HFFc6 (cell line): Measurements from ENCODE around the gene LSAMP. TPM values are rescaled to one million over a fixed set of nuclear protein-coding genes. Genes with fewer than 3 reads are reported as not detected.

Experiments used
- DNase-seq: peaks from one replicate; pipeline ENCODE4 v3.0.0-alpha.2; 2018
- H3K27ac Mint-ChIP-seq: 2 replicates; pipeline ENCODE4 v1.8.0; 2020; ENCODE audit warnings: mild to moderate bottlenecking, mixed read lengths
- H3K27me3 Mint-ChIP-seq: 2 replicates; pipeline ENCODE4 v1.8.0; 2021; ENCODE audit warnings: mild to moderate bottlenecking, moderate library complexity, mixed read lengths; ENCODE audit not compliant: insufficient read depth
- H3K36me3 Mint-ChIP-seq: 2 replicates; pipeline ENCODE4 v1.8.0; 2021; ENCODE audit warnings: low read depth, mixed read lengths
- H3K4me1 Mint-ChIP-seq: 2 replicates; pipeline ENCODE4 v1.8.0; 2020; ENCODE audit warnings: low read depth, mixed read lengths
- H3K4me3 Mint-ChIP-seq: 2 replicates; pipeline ENCODE4 v1.8.0; 2020; ENCODE audit warnings: mild to moderate bottlenecking, moderate library complexity, mixed read lengths
- H3K9me3 Mint-ChIP-seq: 2 replicates; pipeline ENCODE4 v1.8.0; 2020; ENCODE audit warnings: mild to moderate bottlenecking, mixed read lengths
- total RNA-seq, 6 experiments: library from RNA; stranded (reverse); fragmentation: NEBNext Ultra II Directional; extraction: Animal tissue kit (Norgen Biotek cat#: 25700); gene quantifications; 2 replicates in 1 of 6; 3 replicates in 5 of 6; pipeline ENCODE4 v1.2.3, GENCODE V29; 2021
- TF ChIP-seq, protein P1 (sequence below): fragments of 200-600 bp; sonication (generic); IDR thresholded peaks from 2 replicates; pipeline ENCODE4 v1.5.0; 2021; ENCODE audit warnings: antibody characterized with exemption, mild to moderate bottlenecking

Gene LSAMP
- total RNA-seq, 6 experiments from 2014 or later, result not detected

GRCh38 chr3:116141724-116142123 lies 303.6 kb downstream of the LSAMP start:
- no peaks in the 10 kb centered on the region for H3K36me3 Mint-ChIP-seq
- no peaks in the 10 kb centered on the region for H3K27me3 Mint-ChIP-seq
- H3K9me3 Mint-ChIP-seq, result peaks cover 6% of the 10 kb centered on the region
- H3K27ac Mint-ChIP-seq, result no peak overlapping the region
- no peak for DNase-seq
- TF ChIP-seq, protein P1, sequence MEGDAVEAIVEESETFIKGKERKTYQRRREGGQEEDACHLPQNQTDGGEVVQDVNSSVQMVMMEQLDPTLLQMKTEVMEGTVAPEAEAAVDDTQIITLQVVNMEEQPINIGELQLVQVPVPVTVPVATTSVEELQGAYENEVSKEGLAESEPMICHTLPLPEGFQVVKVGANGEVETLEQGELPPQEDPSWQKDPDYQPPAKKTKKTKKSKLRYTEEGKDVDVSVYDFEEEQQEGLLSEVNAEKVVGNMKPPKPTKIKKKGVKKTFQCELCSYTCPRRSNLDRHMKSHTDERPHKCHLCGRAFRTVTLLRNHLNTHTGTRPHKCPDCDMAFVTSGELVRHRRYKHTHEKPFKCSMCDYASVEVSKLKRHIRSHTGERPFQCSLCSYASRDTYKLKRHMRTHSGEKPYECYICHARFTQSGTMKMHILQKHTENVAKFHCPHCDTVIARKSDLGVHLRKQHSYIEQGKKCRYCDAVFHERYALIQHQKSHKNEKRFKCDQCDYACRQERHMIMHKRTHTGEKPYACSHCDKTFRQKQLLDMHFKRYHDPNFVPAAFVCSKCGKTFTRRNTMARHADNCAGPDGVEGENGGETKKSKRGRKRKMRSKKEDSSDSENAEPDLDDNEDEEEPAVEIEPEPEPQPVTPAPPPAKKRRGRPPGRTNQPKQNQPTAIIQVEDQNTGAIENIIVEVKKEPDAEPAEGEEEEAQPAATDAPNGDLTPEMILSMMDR, result no peak
- H3K4me1 Mint-ChIP-seq, result no peaks in the 10 kb centered on the region
- no peak overlapping the region for H3K4me3 Mint-ChIP-seq

- no peak overlapping the region for H3K27ac Mint-ChIP-seq
- peak; percentile 6 for DNase-seq
- no peaks in the 10 kb centered on the region for H3K27me3 Mint-ChIP-seq
- TF ChIP-seq, protein P1, result peak; percentile 84
- no peak overlapping the region for H3K4me3 Mint-ChIP-seq
- H3K4me1 Mint-ChIP-seq, result no peaks in the 10 kb centered on the region
- H3K9me3 Mint-ChIP-seq, result peaks cover 6% of the 10 kb centered on the region; the same call in 1 of the 2 replicates
- H3K36me3 Mint-ChIP-seq, result no peaks in the 10 kb centered on the region
Observed at GRCh38 chr3:116140100-116140689, 305.1 kb downstream of the LSAMP start.

DNA sequence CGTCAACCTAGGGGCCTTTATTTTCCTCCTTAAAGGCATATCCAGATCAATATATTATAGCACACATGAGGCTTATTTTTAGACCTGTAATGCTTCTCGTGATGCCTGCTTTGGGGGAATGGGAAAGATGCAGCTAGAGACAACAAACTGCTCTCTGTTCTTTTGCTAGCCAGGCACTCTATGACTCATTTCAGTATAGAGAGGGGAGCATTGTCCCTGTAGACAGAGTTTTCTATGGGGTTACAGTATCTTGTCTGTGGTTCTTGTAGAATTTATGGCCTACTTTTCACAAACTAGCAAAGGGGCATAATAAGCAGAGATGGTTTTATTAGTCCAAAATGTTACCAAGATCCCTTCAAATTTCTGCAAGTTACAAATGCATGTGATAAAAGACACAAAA lies 305.6 kb downstream of the LSAMP start:
- Mint-ChIP-seq H3K27ac (no peak overlapping the region), H3K4me1 (no peaks in the 10 kb centered on the region), H3K4me3 (no peak overlapping the region), H3K27me3 (no peaks in the 10 kb centered on the region), H3K9me3 (peaks cover under 1% of the 10 kb centered on the region; the same call in 1 of the 2 replicates), H3K36me3 (no peaks in the 10 kb centered on the region)
- DNase-seq, result no peak
- TF ChIP-seq, protein P1, result no peak

- TF ChIP-seq, protein P1, result no peak
- Mint-ChIP-seq H3K27ac (no peak overlapping the region), H3K27me3 (no peaks in the 10 kb centered on the region), H3K4me3 (no peak overlapping the region), H3K9me3 (peaks cover 13% of the 10 kb centered on the region), H3K4me1 (no peaks in the 10 kb centered on the region), H3K36me3 (no peaks in the 10 kb centered on the region)
- DNase-seq, result peak; percentile 2
Observed at GRCh38 chr3:116135457-116136085, 309.7 kb downstream of the LSAMP start.

DNA sequence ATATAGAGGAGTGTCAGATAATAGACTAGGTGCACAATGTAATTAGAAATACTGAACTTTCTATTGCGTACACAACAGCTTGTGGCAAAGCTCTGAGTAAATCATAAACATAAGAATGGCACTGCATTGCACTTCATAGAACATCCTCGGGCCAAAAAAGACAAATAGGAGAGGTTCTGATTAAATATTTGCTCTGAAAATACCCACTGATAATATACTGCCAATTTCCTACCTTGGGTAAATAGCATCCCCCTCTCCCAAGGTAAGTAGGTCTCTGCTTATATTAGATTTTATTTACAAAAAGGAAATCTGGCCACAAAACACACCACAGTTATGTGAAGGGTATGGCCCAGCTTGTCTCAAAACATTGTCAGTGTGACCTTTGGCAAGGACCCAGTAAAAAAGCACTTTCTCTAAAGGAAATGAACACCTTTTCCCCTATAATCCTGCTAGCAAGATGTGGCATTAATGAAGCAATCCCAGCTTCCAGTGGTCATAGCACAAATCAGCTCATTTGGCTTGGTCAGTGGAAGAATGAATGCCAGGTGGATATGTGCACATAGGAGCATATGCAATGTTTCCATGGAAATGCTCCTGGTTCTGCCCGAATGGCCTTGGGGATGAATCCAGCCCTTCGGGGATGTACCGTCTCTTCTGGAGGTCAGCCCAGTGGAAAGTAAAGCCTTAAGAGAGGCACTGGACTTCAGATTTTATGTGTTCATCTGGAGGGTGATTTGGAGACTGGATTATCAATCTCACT lies 315.9 kb downstream of the LSAMP start:
- H3K27me3 Mint-ChIP-seq, result no peaks in the 10 kb centered on the region

More for the DNA sequence above, 315.9 kb downstream of the LSAMP start:
- H3K9me3 Mint-ChIP-seq, result peaks cover 13% of the 10 kb centered on the region
- TF ChIP-seq, protein P1, result no peak
- H3K4me3 Mint-ChIP-seq, result no peak overlapping the region
- H3K4me1 Mint-ChIP-seq, result no peaks in the 10 kb centered on the region
- no peak for DNase-seq
- no peak overlapping the region for H3K27ac Mint-ChIP-seq
- no peaks in the 10 kb centered on the region for H3K36me3 Mint-ChIP-seq
